ENCODE results near the gene TRIM41.

DNA sequence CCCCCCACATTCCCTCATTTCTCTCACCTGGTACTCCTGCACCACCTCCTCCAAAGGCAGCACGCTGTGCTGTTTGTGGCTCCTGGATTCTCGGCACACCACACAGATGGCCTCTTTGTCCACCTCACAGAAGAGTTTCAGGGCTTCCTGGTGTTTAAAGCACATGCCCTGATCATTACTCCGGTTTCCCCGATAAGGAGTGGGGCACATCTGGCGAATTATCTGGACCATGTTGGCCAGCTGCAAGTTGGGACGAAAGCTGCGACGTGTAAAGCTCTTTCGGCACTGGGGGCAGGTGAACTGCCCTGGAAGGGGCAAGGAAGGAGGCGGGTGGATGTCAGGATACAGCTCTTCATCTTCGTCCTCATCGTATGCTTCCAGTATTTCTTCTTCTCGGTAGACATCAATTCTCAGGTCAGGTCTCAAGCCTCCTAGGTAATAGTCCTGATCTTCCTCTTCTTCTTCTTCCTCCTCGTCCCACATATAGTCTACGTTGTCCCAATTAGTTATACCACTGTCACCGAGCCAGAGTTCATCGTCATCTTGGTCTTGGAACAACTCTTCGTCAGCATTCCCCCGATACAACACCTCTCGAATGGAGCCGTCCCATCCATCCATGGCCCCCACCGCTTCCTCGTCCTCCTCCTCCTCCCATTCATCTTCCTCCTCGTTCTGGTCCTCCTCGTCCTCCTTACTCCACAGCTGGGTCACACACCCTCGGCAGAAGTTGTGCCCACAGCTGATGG is 37.1 kb downstream of the TRIM41 start:
- TF ChIP-seq, protein P1, sequence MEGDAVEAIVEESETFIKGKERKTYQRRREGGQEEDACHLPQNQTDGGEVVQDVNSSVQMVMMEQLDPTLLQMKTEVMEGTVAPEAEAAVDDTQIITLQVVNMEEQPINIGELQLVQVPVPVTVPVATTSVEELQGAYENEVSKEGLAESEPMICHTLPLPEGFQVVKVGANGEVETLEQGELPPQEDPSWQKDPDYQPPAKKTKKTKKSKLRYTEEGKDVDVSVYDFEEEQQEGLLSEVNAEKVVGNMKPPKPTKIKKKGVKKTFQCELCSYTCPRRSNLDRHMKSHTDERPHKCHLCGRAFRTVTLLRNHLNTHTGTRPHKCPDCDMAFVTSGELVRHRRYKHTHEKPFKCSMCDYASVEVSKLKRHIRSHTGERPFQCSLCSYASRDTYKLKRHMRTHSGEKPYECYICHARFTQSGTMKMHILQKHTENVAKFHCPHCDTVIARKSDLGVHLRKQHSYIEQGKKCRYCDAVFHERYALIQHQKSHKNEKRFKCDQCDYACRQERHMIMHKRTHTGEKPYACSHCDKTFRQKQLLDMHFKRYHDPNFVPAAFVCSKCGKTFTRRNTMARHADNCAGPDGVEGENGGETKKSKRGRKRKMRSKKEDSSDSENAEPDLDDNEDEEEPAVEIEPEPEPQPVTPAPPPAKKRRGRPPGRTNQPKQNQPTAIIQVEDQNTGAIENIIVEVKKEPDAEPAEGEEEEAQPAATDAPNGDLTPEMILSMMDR (IDR thresholded peaks at IDR 0.05), result no peak
- TF ChIP-seq POLR2A (IDR thresholded peaks at IDR 0.05), result no peak

All from body of pancreas (tissue), 4 donors.